Measurements from ENCODE around the gene SPEF2. TPM values are rescaled to one million over a fixed set of nuclear protein-coding genes. Genes with fewer than 3 reads are reported as not detected.

Gene SPEF2
- polyA plus RNA-seq, 1 donor from 2014 or later: 18.5 TPM

- no peaks in the 10 kb centered on the region for H3K36me3 ChIP-seq (ENCODE audit: insufficient read depth, low read length)
- no peak overlapping the region for H3K9ac ChIP-seq (ENCODE audit: low read length)
- no peaks in the 10 kb centered on the region for H3K9me2 ChIP-seq (ENCODE audit: insufficient read depth, low read length)
- no peak for TF ChIP-seq REST (IDR thresholded peaks at IDR 0.05; ENCODE audit: borderline replicate concordance)
- no peak for TF ChIP-seq SMC3 (conservative IDR thresholded peaks at IDR 0.05; ENCODE audit: poor library complexity)
- TF ChIP-seq MXI1 (conservative IDR thresholded peaks at IDR 0.05; ENCODE audit: poor library complexity, severe bottlenecking): no peak
- no peak for TF ChIP-seq TAF1 (IDR thresholded peaks at IDR 0.05; ENCODE audit: low read depth)
- TF ChIP-seq POLR2AphosphoS5 (IDR thresholded peaks at IDR 0.05): no peak
- TF ChIP-seq EP300 (conservative IDR thresholded peaks at IDR 0.05; ENCODE audit: poor library complexity, severe bottlenecking): no peak
- H3K79me2 ChIP-seq (replicated peaks; ENCODE audit: insufficient read depth, low read length): no peaks in the 10 kb centered on the region
- H3K4me2 ChIP-seq (ENCODE audit: low read length): no peak overlapping the region
- no peaks in the 10 kb centered on the region for H4K20me1 ChIP-seq (ENCODE audit: insufficient read depth)
- no peak overlapping the region for H3K4me3 ChIP-seq (ENCODE audit: low read length)
- no peaks in the 10 kb centered on the region for H3F3A ChIP-seq (ENCODE audit: insufficient read depth, low read length, poor library complexity, severe bottlenecking)
- no peak overlapping the region for H2AFZ ChIP-seq (ENCODE audit: low read depth, low read length)
- H3K27ac ChIP-seq (ENCODE audit: low read length): no peak overlapping the region
- no peaks in the 10 kb centered on the region for H3K27me3 ChIP-seq (ENCODE audit: insufficient read depth, low read depth, low read length)
- no peaks in the 10 kb centered on the region for H3K9me3 ChIP-seq (ENCODE audit: low read length)
Measured at GRCh38 chr5:35794684-35795375, 177.2 kb downstream of the SPEF2 start.

- no peaks in the 10 kb centered on the region for H3K9me3 ChIP-seq (ENCODE audit: low read length)
- no peak overlapping the region for H3K27ac ChIP-seq (ENCODE audit: low read length)
- H3K9ac ChIP-seq (ENCODE audit: low read length): no peak overlapping the region
- no peaks in the 10 kb centered on the region for H4K20me1 ChIP-seq (ENCODE audit: insufficient read depth)
- no peaks in the 10 kb centered on the region for H3K9me2 ChIP-seq (ENCODE audit: insufficient read depth, low read length)
- H3K4me3 ChIP-seq (ENCODE audit: low read length): no peak overlapping the region
- no peak for TF ChIP-seq EP300 (conservative IDR thresholded peaks at IDR 0.05; ENCODE audit: poor library complexity, severe bottlenecking)
- no peak for TF ChIP-seq REST (IDR thresholded peaks at IDR 0.05; ENCODE audit: borderline replicate concordance)
- no peak for TF ChIP-seq MXI1 (conservative IDR thresholded peaks at IDR 0.05; ENCODE audit: poor library complexity, severe bottlenecking)
- TF ChIP-seq EZH2 (IDR thresholded peaks at IDR 0.05; ENCODE audit: borderline replicate concordance, insufficient read depth, low read length, poor library complexity, severe bottlenecking): no peak
- TF ChIP-seq CTCF (IDR thresholded peaks at IDR 0.05; ENCODE audit: poor library complexity, severe bottlenecking): no peak
- TF ChIP-seq TAF1 (IDR thresholded peaks at IDR 0.05; ENCODE audit: low read depth): no peak
- TF ChIP-seq SMC3 (conservative IDR thresholded peaks at IDR 0.05; ENCODE audit: poor library complexity): no peak
- H3K4me2 ChIP-seq (ENCODE audit: low read length): no peak overlapping the region
- H3F3A ChIP-seq (ENCODE audit: insufficient read depth, low read length, poor library complexity, severe bottlenecking): no peaks in the 10 kb centered on the region
- no peaks in the 10 kb centered on the region for H3K79me2 ChIP-seq (replicated peaks; ENCODE audit: insufficient read depth, low read length)
- H3K36me3 ChIP-seq (ENCODE audit: insufficient read depth, low read length): no peaks in the 10 kb centered on the region
- no peaks in the 10 kb centered on the region for H3K27me3 ChIP-seq (ENCODE audit: insufficient read depth, low read depth, low read length)
- H2AFZ ChIP-seq (ENCODE audit: low read depth, low read length): no peak overlapping the region
Measured at GRCh38 chr5:35799181-35799580, 181.5 kb downstream of the SPEF2 start.

All from neural cell (in vitro differentiated cells).